Glomerular visceral epithelial cell (primary cell): ENCODE measurements around the gene MARCKSL1.
A peak's percentile ranks its signal among the peaks of the same experiment; 100 is the strongest.
"Not testable (repeated sequence)": the region's sequence is repeated elsewhere in the genome, so short reads cannot be mapped to it uniquely, and the experiment has no call there.

Experiments
- DNase-seq: peaks from one replicate; pipeline ENCODE4 v3.0.0-alpha.2; 2016; ENCODE audit errors: extremely low spot score

The MARCKSL1 gene

GRCh38 chr1:32333251-32333963 is 2.6 kb downstream of the MARCKSL1 start:
- no peak for DNase-seq

- DNase-seq: no peak
Measured at GRCh38 chr1:32332290-32333079, 3.5 kb downstream of the MARCKSL1 start.

DNA sequence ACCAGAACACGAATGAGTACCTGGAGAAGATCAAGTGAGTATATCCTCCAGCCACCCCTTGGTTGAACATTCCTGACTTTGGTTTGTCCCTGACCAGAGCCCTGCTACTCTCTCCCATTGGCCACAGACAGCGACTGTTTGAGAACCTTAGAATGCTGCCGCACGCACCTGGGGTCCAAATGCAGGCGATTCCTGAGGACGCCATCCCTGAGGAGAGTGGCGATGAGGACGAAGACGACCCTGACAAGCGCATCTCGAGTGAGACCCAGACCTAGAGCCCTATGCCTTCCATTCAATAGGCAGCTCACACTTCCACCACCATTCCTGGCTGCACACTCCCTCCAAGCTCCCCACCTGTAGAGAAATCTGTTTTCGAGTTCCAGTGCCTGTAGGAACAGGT is 4.5 kb downstream of the MARCKSL1 start:
- no peak for DNase-seq

DNA sequence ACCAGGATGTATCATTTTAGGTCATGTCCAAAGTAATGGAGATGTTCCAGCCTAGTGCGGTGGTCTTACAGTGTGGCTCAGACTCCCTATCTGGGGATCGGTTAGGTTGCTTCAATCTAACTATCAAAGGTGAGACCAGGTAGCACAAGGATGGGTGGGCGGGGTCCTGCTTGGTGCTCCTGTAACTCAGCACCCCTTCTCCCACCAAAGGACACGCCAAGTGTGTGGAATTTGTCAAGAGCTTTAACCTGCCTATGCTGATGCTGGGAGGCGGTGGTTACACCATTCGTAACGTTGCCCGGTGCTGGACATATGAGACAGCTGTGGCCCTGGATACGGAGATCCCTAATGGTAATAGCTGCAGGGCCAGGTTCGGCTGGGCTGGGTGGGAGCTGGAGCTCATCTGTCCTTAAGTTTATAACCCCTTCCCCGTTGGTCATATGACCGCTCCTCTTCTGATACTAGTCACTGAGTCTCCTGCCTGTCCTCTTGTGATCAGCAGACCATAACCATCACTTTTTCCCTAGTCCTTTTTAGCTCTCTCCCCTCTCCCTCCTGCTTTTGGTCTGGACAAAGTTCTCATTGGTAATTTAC is 5.4 kb downstream of the MARCKSL1 start:
- DNase-seq: no peak

GRCh38 chr1:32329931-32330466 is 6.0 kb downstream of the MARCKSL1 start:
- no peak for DNase-seq

DNA sequence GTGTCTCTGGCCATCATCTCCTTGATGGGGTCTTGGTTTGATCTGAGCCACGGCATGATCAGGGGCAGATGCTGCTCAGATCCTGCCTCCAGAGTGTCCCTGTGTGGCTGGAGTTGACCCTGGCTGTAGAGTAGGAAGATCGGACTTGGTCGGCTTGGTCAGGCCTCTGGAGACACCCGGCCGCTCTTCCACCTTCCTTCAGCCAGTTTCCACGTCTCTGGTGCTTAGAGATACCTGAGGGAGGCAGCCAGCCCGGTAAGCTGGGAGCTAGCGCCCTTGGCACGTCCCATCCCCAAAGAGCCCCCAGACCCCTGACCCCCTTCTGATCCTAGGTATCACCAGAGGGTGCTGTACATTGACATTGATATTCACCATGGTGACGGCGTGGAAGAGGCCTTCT is 8.8 kb downstream of the MARCKSL1 start:
- no peak for DNase-seq

GRCh38 chr1:32321712-32322291 is 14.2 kb downstream of the MARCKSL1 start:
- DNase-seq: no peak

DNA sequence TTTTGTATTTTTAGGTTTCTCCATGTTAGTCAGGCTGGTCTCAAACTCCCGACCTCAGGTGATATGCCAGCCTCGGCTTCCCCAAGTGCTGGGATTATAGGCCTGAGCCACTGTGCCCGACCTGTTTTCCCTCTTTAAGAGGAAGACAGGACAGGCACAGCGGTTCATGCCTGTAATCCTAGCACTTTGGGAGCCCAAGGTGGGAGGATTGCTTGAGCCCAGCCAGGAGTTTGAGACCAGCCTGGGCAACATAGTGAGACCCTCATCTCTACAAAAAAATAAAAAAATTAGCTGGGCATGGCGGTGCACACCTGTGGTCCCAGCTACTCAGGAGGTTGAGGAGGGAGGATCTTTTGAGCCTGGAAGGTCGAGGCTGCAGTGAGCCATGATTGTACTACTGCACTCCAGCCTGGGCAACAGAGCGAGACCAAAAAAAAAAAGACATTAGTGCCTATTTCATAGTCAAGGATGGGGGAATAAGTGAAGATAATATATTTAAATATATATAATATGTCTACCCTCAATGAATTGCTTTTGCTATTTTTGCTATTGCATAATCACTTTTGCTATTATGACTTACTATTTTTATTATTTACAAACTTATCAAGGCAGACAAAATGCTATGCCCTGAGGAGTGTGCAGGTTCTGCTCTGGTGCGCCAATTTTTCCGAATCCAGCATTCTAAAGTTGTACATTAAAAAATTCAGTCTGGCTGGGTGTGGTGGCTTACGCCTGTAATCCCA is 17.7 kb downstream of the MARCKSL1 start:
- no peak for DNase-seq

GRCh38 chr1:32316903-32317277 is 19.1 kb downstream of the MARCKSL1 start:
- DNase-seq: no peak

DNA sequence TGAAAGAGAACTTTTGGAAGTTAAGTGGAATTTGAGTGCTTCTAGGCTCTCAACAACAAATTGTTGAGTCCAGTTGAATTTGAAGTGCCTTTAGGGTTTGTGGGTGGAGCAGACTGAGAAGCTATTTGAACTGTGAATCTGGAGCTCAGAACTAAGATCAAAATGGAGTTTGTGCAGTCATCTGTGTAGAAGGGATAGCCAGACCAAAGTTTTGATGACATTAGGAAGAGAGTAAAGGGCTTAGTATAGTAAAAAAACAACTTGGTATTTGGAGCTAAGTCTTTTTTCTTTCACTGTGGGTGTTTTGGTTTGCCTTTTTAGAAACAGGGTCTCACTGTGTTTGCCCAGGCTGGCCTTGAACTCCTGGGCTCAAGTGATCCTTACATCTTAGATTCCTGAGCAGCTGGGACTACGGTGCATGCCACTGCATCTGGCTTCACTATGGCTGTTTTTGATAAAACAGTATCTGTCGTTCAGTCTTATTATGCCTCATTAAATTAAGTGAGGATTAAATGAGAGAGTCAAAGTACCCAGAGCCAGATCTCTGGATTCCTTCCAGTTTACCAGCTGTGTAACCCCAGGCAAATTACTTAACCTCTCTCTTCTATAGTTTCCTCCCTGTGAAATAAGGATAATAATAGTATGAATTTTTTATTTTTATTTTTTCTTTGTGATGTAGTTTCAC is 24.2 kb downstream of the MARCKSL1 start:
- DNase-seq: no peak

- no peak for DNase-seq
Measured at GRCh38 chr1:32309960-32310359, 26.1 kb downstream of the MARCKSL1 start.

DNA sequence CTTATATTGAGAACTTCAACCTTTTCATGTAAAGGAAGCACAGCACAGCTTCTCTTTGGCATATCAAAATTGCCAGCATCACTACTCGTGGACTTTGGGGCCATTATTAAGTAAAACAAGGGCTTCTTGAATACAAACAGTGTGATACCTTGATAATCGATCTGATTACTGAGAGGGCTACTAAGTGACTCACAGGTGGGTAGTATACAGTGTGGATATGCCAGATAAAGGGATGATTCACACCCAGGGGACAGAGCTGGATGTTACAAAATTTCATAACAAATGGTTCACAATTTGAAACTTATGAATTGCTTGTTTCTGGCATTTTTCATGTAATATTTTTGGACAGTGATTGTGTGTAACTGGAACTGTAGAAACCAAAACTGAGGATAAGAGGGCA is 28.7 kb downstream of the MARCKSL1 start:
- no peak for DNase-seq

GRCh38 chr1:32305310-32305709 is 30.7 kb downstream of the MARCKSL1 start:
- DNase-seq: no peak

DNA sequence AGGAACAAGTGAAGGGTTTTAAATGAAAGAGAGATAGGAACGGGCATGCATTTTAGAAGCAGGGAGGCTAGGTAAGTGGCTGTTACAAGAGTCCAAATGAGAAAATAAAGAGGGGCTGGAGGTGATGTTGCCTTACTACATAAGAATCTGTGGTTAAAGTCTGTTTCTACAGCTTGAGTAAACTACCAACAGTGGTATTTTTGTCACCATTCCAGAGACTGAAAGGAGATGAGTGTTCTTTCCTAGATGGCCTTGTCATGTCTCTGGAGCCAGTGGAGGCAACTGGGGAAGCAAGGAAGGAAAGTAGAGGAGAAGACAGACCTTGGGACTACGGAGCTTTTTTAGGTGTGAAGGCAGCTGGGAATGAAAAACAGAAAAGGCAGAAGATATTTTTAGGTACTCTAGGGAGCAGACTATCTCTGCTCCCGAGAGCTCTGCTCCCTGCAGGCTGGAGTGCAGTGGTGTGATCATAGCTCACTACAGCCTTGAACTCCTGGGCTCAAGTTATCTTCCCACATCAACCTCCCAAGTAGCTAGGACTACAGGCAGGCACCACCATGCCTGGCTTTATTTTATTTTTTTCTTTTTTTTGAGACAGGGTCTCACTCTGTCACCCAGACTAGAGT is 31.9 kb downstream of the MARCKSL1 start:
- DNase-seq: no peak

- no peak for DNase-seq
Measured at GRCh38 chr1:32303358-32303757, 32.7 kb downstream of the MARCKSL1 start.

- DNase-seq: no peak
Measured at GRCh38 chr1:32299327-32299726, 36.7 kb downstream of the MARCKSL1 start.

DNA sequence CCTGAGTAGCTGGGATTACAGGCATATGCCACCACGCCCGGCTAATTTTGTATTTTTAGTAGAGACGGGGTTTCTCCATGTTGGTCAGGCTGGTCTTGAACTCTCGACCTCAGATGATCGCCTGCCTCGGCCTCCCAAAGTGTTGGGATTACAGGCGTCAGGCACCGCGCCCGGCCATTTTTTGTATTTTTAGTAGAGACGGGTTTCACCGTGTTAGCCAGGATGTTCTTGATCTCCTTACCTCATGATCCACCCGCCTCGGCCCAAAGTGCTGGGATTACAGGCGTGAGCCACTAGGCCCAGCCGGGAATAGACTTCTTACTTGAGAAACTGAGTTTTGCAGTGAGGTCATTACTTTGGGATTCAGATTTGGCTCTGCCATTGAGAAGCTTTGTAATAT is 37.8 kb downstream of the MARCKSL1 start:
- not testable (repeated sequence) for DNase-seq

DNA sequence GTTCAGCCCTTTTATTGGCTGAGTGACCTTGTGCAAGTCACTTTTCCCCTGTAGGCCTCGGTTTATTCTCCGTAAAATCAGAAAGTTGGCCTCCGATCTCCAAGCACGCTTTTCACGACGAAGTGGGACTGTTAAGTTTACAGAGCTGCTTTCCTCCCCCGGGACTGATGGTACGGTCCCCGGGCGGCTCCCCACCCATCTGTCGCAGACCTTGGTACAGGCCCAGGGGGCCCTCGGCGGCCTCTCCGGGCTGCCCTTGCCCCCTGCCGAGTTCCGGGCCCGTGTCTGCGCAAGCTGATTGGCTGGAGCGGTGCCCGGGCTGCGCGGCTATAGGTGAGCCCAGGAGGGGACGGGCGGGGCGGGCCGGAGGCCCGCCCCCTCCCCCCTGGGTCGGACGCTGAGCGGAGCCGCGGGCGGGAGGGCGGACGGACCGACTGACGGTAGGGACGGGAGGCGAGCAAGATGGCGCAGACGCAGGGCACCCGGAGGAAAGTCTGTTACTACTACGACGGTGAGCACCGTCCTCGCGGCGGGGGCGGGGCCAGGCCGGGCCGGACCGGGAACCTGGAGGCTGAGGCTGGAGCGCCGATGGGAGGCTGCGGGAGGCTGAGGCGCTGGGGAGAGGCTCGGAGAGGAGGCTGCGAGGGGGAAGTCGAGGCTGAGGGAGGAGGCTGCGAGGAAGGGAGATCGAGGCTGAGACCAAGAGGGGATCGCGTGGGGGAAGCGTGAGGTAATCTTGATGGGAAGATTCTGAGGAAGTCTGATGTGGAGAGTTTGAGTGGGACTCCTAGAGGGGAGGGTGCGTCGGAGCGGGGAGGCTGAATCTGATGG is 44.1 kb downstream of the MARCKSL1 start, which contains the start of gene HDAC1:
TSS of gene HDAC1 (plus strand) at position 376 of the 831 bp plus-strand sequence. CDS start at position 463, 87 bp downstream.
- DNase-seq: peak; percentile 99

DNA sequence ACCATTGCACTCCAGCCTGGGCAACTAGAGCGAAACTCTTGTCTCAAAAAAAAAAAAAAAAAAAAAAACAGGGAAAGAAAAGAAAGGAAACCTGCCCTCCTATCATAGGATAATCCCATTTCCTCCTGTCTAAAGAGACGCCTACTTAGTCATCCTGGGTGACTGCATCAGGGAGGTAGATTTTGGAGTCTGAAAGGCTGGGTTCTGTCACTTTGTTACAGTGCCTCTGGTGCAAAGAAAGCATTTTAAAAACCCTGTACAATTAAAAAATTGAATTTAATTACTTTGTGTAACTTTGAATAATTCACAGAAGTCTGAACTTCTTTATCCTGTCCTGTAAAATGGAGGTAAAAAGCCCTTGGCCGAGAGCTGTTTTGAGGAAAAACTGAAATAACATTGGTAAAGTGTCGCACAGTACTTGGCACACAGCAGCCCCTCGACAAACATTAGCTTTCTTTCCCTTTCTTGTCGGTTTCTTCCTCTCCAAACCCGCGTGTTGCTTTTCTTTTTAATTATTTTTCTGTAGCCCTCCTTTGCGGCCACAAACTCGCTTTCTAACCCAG is 44.8 kb downstream of the MARCKSL1 start:
- peak; percentile 64 for DNase-seq
